GM23248 (cell line): ENCODE measurements around the gene KRT13.

Experiments used
- EZH2 ChIP-seq: fragments of 200-600 bp; sonication (generic); IDR thresholded peaks from 2 replicates; pipeline ENCODE4 v1.6.1; 2018; ENCODE audit warnings: antibody characterized with exemption, mild to moderate bottlenecking; ENCODE audit not compliant: insufficient read depth, poor library complexity, severe bottlenecking
- EZH2phosphoT487 ChIP-seq: fragments of 200-600 bp; sonication (generic); IDR thresholded peaks from 2 replicates; pipeline ENCODE4 v1.6.1; 2018; ENCODE audit warnings: antibody characterized with exemption, moderate library complexity, mild to moderate bottlenecking, low read depth; ENCODE audit not compliant: insufficient read depth

GRCh38 chr17:41535764-41536481, 30.5 kb upstream of the KRT13 start:
- no peak for TF ChIP-seq EZH2phosphoT487
- no peak for TF ChIP-seq EZH2
